HEK293T (cell line): ENCODE measurements around the gene ATP9B.

Source experiments
- CTCF ChIA-PET: fragments of 350-600 bp; formaldehyde crosslinking; extraction: SDS; loops from one replicate; lab custom pipeline; 2021; ENCODE audit warnings: antibody characterized with exemption, inconsistent platforms; lab: Yijun Ruan, JAX
- POLR2A ChIA-PET: fragments of 350-600 bp; formaldehyde crosslinking; extraction: SDS; loops from one replicate; lab custom pipeline; 2020; ENCODE audit warnings: antibody characterized with exemption, inconsistent platforms; lab: Yijun Ruan, JAX
- DNase-seq: peaks from one replicate; pipeline ENCODE4 v3.0.0; 2012; ENCODE audit warnings: mixed read lengths; ENCODE audit errors: extremely low spot score
- ARNT ChIP-seq: fragments of 450-650 bp; IDR thresholded peaks from 2 replicates; pipeline ENCODE4 v1.6.1; 2017; ENCODE audit warnings: mild to moderate bottlenecking
- BHLHE40 ChIP-seq: fragments of 450-650 bp; IDR thresholded peaks from 2 replicates; pipeline ENCODE4 v1.6.1; 2016; ENCODE audit warnings: mild to moderate bottlenecking, moderate library complexity, borderline replicate concordance
- CTBP1 ChIP-seq: fragments of 450-650 bp; IDR thresholded peaks from 2 replicates; pipeline ENCODE4 v1.6.1; 2016; ENCODE audit warnings: borderline replicate concordance
- ELF4 ChIP-seq: fragments of 450-650 bp; IDR thresholded peaks from 2 replicates; pipeline ENCODE4 v1.6.1; 2017; ENCODE audit warnings: antibody characterized with exemption
- FOXA1 ChIP-seq: fragments of 450-650 bp; IDR thresholded peaks from 2 replicates; pipeline ENCODE4 v1.6.1; 2016; ENCODE audit warnings: mild to moderate bottlenecking
- FOXK2 ChIP-seq: fragments of 450-650 bp; IDR thresholded peaks from 2 replicates; pipeline ENCODE4 v1.6.1; 2016; ENCODE audit warnings: mild to moderate bottlenecking
- FOXM1 ChIP-seq: fragments of 450-650 bp; IDR thresholded peaks from 2 replicates; pipeline ENCODE4 v1.6.1; 2017; ENCODE audit warnings: mild to moderate bottlenecking, borderline replicate concordance
- HDGF ChIP-seq: fragments of 450-650 bp; IDR thresholded peaks from 2 replicates; pipeline ENCODE4 v1.6.1; 2017; ENCODE audit warnings: antibody characterized with exemption, borderline replicate concordance
- L3MBTL2 ChIP-seq: fragments of 450-650 bp; conservative IDR thresholded peaks from 2 replicates; pipeline ENCODE4 v1.6.1; 2016; ENCODE audit warnings: mild to moderate bottlenecking
- LEF1 ChIP-seq: fragments of 450-650 bp; IDR thresholded peaks from 2 replicates; pipeline ENCODE4 v1.6.1; 2017; ENCODE audit warnings: mild to moderate bottlenecking, borderline replicate concordance
- NFRKB ChIP-seq: fragments of 450-650 bp; IDR thresholded peaks from 2 replicates; pipeline ENCODE4 v1.6.1; 2016; ENCODE audit warnings: mild to moderate bottlenecking, moderate library complexity
- PKNOX1 ChIP-seq: fragments of 450-650 bp; IDR thresholded peaks from 2 replicates; pipeline ENCODE4 v1.6.1; 2016
- SP1 ChIP-seq: fragments of 450-650 bp; IDR thresholded peaks from 2 replicates; pipeline ENCODE4 v1.6.1; 2017
- SUZ12 ChIP-seq: fragments of 450-650 bp; IDR thresholded peaks from 2 replicates; pipeline ENCODE4 v1.6.1; 2016; ENCODE audit warnings: mild to moderate bottlenecking
- TARDBP ChIP-seq: fragments of 450-650 bp; IDR thresholded peaks from 2 replicates; pipeline ENCODE4 v1.6.1; 2016
- ZNF384 ChIP-seq: fragments of 450-650 bp; IDR thresholded peaks from 2 replicates; pipeline ENCODE4 v1.6.1; 2016

Gene ATP9B

GRCh38 chr18:79206444-79206843, 137.2 kb downstream of the ATP9B start:
- ChIA-PET CTCF (no interaction called here), POLR2A (no interaction called here)
- TF ChIP-seq TARDBP (no peak), FOXA1 (no peak), BHLHE40 (no peak), LEF1 (no peak), FOXK2 (no peak), ELF4 (no peak), HDGF (no peak), FOXM1 (no peak), ARNT (no peak), NFRKB (no peak), L3MBTL2 (no peak), PKNOX1 (no peak), ZNF384 (no peak), CTBP1 (no peak), SP1 (no peak), SUZ12 (no peak)
- no peak for DNase-seq

- ChIA-PET POLR2A (no interaction called here), CTCF (no interaction called here)
- no peak for TF ChIP-seq BHLHE40
- no peak for TF ChIP-seq ELF4
- TF ChIP-seq FOXM1: no peak
- TF ChIP-seq FOXA1: no peak
- no peak for TF ChIP-seq ZNF384
- no peak for TF ChIP-seq L3MBTL2
- TF ChIP-seq TARDBP: no peak
- no peak for TF ChIP-seq LEF1
- TF ChIP-seq SUZ12: no peak
- no peak for TF ChIP-seq SP1
- TF ChIP-seq ARNT: no peak
- TF ChIP-seq HDGF: no peak
- no peak for TF ChIP-seq FOXK2
- no peak for TF ChIP-seq NFRKB
- DNase-seq: no peak
Measured at GRCh38 chr18:79208906-79209305, 139.7 kb downstream of the ATP9B start.

- no peak for DNase-seq
- ChIA-PET CTCF (no interaction called here), POLR2A (no interaction called here)
- TF ChIP-seq ELF4 (no peak), BHLHE40 (no peak), NFRKB (no peak), SP1 (no peak), L3MBTL2 (no peak), ARNT (no peak), HDGF (no peak), FOXM1 (no peak), LEF1 (no peak), FOXK2 (no peak), ZNF384 (no peak), CTBP1 (no peak), TARDBP (no peak), PKNOX1 (no peak), FOXA1 (no peak), SUZ12 (no peak)
Measured at GRCh38 chr18:79210002-79210910, 141.1 kb downstream of the ATP9B start.

DNA sequence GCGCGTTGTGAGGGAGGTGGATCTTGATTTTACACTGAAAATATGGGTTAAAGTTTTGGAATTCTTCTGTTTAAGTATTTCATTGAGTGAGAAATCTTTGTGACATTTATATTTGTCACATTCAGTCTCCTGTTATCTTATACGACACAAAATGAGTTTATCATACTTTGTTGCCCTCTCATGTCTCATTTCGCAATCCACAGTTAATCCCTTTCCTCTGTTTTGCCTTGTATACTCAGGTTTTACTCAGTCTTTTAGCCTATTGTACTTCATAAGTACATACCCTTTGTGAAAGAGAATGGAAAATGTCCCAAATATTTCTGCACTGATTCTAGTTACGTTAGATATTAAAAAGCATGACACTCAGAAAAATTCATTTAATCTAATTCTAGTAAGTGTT, 142.7 kb downstream of the ATP9B start:
- no peak for DNase-seq
- CTCF ChIA-PET: no interaction called here
- POLR2A ChIA-PET: no interaction called here
- no peak for TF ChIP-seq FOXK2
- TF ChIP-seq ARNT: no peak
- TF ChIP-seq FOXM1: no peak
- no peak for TF ChIP-seq HDGF

GRCh38 chr18:79214056-79214455, 144.9 kb downstream of the ATP9B start:
- DNase-seq: no peak
- POLR2A ChIA-PET: no interaction called here
- no peak for TF ChIP-seq PKNOX1
- TF ChIP-seq HDGF: no peak
- no peak for TF ChIP-seq ARNT
- no peak for TF ChIP-seq SUZ12
- TF ChIP-seq FOXA1: no peak
- no peak for TF ChIP-seq L3MBTL2
- no peak for TF ChIP-seq ELF4
- TF ChIP-seq ZNF384: no peak
- no peak for TF ChIP-seq CTBP1
- CTCF ChIA-PET: no interaction called here

GRCh38 chr18:79216176-79216575, 147.0 kb downstream of the ATP9B start:
- no peak for DNase-seq
- TF ChIP-seq SP1: no peak
- TF ChIP-seq SUZ12: no peak
- TF ChIP-seq ARNT: no peak
- TF ChIP-seq FOXK2: no peak
- no peak for TF ChIP-seq L3MBTL2
- TF ChIP-seq FOXA1: no peak
- TF ChIP-seq HDGF: no peak
- no peak for TF ChIP-seq NFRKB
- no peak for TF ChIP-seq ELF4
- no peak for TF ChIP-seq TARDBP
- TF ChIP-seq ZNF384: no peak
- no peak for TF ChIP-seq FOXM1
- TF ChIP-seq LEF1: no peak
- no peak for TF ChIP-seq PKNOX1
- ChIA-PET CTCF (no interaction called here), POLR2A (no interaction called here)
